HFFc6 (cell line): ENCODE results near the gene CRAMP1. TPM values are rescaled to one million over a fixed set of nuclear protein-coding genes. Genes with fewer than 3 reads are reported as not detected.
"Not testable (repeated sequence)": the region's sequence is repeated elsewhere in the genome, so short reads cannot be mapped to it uniquely, and the experiment has no call there.

Source experiments
- DNase-seq: peaks from one replicate; pipeline ENCODE4 v3.0.0-alpha.2; 2018
- H3K27ac Mint-ChIP-seq: 2 replicates; pipeline ENCODE4 v1.8.0; 2020; ENCODE audit warnings: mild to moderate bottlenecking, mixed read lengths
- H3K27me3 Mint-ChIP-seq: 2 replicates; pipeline ENCODE4 v1.8.0; 2021; ENCODE audit warnings: mild to moderate bottlenecking, moderate library complexity, mixed read lengths; ENCODE audit not compliant: insufficient read depth
- H3K36me3 Mint-ChIP-seq: 2 replicates; pipeline ENCODE4 v1.8.0; 2021; ENCODE audit warnings: low read depth, mixed read lengths
- H3K4me1 Mint-ChIP-seq: 2 replicates; pipeline ENCODE4 v1.8.0; 2020; ENCODE audit warnings: low read depth, mixed read lengths
- H3K4me3 Mint-ChIP-seq: 2 replicates; pipeline ENCODE4 v1.8.0; 2020; ENCODE audit warnings: mild to moderate bottlenecking, moderate library complexity, mixed read lengths
- H3K9me3 Mint-ChIP-seq: 2 replicates; pipeline ENCODE4 v1.8.0; 2020; ENCODE audit warnings: mild to moderate bottlenecking, mixed read lengths
- total RNA-seq, 6 experiments: library from RNA; stranded (reverse); fragmentation: NEBNext Ultra II Directional; extraction: Animal tissue kit (Norgen Biotek cat#: 25700); gene quantifications; 2 replicates in 1 of 6; 3 replicates in 5 of 6; pipeline ENCODE4 v1.2.3, GENCODE V29; 2021
- TF ChIP-seq, protein P1 (sequence below): fragments of 200-600 bp; sonication (generic); IDR thresholded peaks from 2 replicates; pipeline ENCODE4 v1.5.0; 2021; ENCODE audit warnings: antibody characterized with exemption, mild to moderate bottlenecking

Gene CRAMP1
- total RNA-seq, 6 experiments from 2014 or later = 10.7 to 14.2 (median 12.4) TPM

DNA sequence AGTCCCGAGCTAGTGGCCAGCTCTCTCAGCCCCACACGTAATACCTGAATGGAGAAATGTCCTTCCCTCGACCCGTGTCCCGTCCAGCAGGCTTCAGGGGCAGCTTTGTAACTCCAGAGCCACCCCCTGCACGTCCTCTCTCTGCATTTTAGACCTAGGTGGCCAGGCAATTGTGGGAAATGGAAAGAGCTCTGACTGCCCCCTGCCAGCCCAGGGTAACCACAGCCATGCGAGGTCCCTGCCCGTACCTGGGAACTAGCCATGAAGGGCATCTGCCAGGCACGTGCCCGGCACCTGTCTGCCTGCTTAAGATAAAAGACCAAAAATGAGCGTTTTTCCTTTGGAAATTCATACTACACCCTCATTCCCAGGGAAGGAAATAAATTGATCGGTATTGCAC, 103.1 kb downstream of the CRAMP1 start:
- H3K4me1 Mint-ChIP-seq = peaks cover 18% of the 10 kb centered on the region
- DNase-seq = no peak
- H3K27ac Mint-ChIP-seq = no peak overlapping the region
- H3K9me3 Mint-ChIP-seq = no peaks in the 10 kb centered on the region
- H3K27me3 Mint-ChIP-seq = no peaks in the 10 kb centered on the region; the same call in 1 of the 2 replicates
- H3K4me3 Mint-ChIP-seq = no peak overlapping the region
- peaks cover 1% of the 10 kb centered on the region; the same call in 1 of the 2 replicates for H3K36me3 Mint-ChIP-seq
- TF ChIP-seq, protein P1, sequence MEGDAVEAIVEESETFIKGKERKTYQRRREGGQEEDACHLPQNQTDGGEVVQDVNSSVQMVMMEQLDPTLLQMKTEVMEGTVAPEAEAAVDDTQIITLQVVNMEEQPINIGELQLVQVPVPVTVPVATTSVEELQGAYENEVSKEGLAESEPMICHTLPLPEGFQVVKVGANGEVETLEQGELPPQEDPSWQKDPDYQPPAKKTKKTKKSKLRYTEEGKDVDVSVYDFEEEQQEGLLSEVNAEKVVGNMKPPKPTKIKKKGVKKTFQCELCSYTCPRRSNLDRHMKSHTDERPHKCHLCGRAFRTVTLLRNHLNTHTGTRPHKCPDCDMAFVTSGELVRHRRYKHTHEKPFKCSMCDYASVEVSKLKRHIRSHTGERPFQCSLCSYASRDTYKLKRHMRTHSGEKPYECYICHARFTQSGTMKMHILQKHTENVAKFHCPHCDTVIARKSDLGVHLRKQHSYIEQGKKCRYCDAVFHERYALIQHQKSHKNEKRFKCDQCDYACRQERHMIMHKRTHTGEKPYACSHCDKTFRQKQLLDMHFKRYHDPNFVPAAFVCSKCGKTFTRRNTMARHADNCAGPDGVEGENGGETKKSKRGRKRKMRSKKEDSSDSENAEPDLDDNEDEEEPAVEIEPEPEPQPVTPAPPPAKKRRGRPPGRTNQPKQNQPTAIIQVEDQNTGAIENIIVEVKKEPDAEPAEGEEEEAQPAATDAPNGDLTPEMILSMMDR = no peak

DNA sequence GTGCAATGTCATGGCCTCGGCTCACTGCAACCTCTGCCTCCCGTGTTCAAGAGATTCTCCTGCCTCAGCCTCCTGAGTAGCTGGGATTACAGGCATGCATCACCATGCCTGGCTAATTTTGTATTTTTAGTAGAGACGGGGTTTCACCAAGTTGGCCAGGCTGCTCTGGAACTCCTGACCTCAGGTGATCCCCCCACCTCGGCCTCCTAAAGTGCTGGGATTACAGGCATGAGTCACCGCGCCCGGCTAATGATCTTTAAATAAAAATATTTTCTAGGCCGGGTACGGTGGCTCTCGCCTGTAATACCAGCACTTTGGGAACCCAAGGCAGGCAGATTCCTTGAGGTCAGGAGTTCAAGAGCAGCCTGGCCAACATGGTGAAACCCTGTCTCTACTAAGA, 106.1 kb downstream of the CRAMP1 start:
- not testable (repeated sequence) for H3K4me3 Mint-ChIP-seq, H3K27me3 Mint-ChIP-seq, H3K9me3 Mint-ChIP-seq, H3K27ac Mint-ChIP-seq, H3K36me3 Mint-ChIP-seq, DNase-seq
- H3K4me1 Mint-ChIP-seq = peaks cover 29% of the 10 kb centered on the region

DNA sequence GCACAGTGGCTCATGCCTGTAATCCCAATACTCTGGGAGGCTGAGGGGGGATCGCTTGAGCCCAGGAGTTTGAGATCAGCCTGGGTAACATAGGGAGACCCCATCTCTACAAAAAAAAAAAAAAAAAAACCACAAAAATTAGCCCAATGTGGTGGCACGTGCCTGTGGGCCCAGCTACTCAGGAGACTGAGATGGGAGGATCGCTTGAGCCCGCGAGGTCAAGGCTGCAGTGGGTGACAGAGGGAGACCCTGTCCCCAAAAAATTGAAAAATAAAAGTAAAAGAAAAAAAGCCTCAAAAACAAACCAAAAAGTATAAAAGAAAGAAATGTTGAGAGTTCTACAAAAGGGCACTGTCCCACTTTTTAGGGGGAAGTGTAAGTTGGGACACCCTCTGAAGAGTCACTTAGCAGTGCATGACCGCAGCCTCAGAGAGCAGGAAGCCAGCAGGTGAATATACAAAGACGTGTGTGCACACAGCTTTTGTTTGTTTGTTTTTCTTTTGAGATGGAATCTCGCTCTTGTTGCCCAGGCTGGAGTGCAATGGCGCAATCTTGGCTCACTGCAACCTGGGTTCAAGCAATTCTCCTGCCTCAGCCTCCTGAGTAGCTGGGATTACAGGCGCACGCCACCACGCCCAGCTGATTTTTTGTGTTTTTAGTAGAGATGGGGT, 107.5 kb downstream of the CRAMP1 start:
- not testable (repeated sequence) for H3K36me3 Mint-ChIP-seq, H3K27me3 Mint-ChIP-seq, H3K4me3 Mint-ChIP-seq, H3K27ac Mint-ChIP-seq, H3K9me3 Mint-ChIP-seq, DNase-seq
- H3K4me1 Mint-ChIP-seq = peaks cover 31% of the 10 kb centered on the region

DNA sequence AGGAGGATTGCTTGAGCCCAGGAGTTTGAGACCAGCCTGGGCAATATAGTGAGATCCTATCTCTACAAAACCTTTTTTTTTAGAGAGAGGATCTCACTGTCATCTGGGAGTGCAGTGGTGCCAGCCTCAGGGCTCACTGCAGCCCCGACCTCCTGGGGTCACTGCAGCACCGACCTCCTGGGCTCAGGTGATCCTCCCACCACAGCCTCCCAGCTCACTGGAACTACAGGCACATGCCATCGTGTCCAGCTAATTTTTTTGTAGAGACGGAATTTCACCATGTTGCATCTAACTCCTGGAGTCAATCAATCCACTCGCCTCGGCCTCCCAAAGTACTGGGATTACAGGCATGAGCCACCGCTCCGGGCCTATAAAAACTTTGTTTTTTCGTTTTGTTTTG, 109.2 kb downstream of the CRAMP1 start:
- Mint-ChIP-seq H3K27ac (peak overlapping the region; percentile 85), H3K27me3 (peaks cover 4% of the 10 kb centered on the region; the same call in 1 of the 2 replicates), H3K4me3 (no peak overlapping the region; the same call in 1 of the 2 replicates), H3K9me3 (no peaks in the 10 kb centered on the region), H3K36me3 (peaks cover 9% of the 10 kb centered on the region; the same call in 1 of the 2 replicates), H3K4me1 (peaks cover 31% of the 10 kb centered on the region)
- no peak for DNase-seq
- TF ChIP-seq, protein P1 = no peak

DNA sequence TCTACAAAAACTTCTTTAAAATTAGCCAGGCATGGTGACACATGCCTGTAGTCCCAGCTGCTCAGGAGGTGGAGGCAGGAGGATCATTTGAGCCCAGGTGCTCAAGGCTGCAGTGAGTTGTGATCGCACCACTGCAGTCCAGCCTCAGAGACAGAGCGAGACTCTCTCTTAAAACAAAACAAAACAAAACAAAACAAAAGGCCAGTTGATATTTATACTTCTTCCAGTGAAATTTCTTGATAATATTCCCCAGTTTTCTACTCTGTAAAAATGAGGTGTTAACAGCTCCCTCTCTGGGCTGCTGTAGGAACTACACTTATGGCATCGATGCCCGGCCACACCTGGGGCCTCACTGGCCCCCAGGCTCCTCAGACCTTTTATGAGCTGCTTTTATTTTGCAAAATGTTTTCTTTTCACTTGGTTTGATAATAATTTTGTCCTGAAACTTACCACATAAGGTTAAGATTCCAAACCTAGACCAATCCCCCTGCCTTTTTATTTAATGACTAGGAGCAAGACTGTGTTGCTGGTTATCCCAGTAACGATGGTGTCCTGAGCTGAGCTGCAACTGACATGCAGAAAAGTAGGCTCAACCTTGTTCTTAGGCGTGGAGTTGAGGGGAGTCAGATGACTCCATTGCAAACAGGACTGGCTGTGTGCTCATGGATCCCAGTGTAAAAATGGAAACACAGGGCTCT, 111.4 kb downstream of the CRAMP1 start:
- TF ChIP-seq, protein P1 = peak; percentile 89
- H3K36me3 Mint-ChIP-seq = peaks cover 19% of the 10 kb centered on the region
- no peaks in the 10 kb centered on the region for H3K9me3 Mint-ChIP-seq
- H3K27ac Mint-ChIP-seq = peak overlapping the region; percentile 42
- H3K4me3 Mint-ChIP-seq = no peak overlapping the region
- H3K4me1 Mint-ChIP-seq = peaks cover 31% of the 10 kb centered on the region
- peaks cover 4% of the 10 kb centered on the region; the same call in 1 of the 2 replicates for H3K27me3 Mint-ChIP-seq
- no peak for DNase-seq

DNA sequence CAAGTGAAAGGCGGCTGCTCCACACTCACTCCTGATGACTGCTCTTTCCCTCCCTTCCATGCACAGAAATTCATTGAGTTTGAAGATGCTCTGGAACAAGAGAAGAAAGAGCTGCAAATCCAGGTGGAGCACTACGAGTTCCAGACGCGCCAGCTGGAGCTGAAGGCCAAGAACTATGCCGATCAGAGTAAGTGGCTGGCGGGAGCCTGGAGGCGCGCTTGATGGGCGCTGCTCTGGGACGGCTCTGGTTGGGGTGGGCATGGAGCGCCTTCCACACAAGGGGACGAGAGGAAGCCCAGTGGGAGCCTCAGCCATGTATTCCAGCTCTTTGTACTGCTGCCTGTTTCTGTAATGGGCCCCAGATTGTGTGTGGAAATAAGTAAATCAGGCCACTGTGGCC, 112.3 kb downstream of the CRAMP1 start:
- Mint-ChIP-seq H3K27me3 (peaks cover 4% of the 10 kb centered on the region; the same call in 1 of the 2 replicates), H3K9me3 (no peaks in the 10 kb centered on the region), H3K4me3 (no peak overlapping the region), H3K4me1 (peaks cover 26% of the 10 kb centered on the region), H3K36me3 (peaks cover 19% of the 10 kb centered on the region), H3K27ac (no peak overlapping the region)
- no peak for DNase-seq
- TF ChIP-seq, protein P1 = no peak
